ENCODE data around the gene SPTB.

DNA sequence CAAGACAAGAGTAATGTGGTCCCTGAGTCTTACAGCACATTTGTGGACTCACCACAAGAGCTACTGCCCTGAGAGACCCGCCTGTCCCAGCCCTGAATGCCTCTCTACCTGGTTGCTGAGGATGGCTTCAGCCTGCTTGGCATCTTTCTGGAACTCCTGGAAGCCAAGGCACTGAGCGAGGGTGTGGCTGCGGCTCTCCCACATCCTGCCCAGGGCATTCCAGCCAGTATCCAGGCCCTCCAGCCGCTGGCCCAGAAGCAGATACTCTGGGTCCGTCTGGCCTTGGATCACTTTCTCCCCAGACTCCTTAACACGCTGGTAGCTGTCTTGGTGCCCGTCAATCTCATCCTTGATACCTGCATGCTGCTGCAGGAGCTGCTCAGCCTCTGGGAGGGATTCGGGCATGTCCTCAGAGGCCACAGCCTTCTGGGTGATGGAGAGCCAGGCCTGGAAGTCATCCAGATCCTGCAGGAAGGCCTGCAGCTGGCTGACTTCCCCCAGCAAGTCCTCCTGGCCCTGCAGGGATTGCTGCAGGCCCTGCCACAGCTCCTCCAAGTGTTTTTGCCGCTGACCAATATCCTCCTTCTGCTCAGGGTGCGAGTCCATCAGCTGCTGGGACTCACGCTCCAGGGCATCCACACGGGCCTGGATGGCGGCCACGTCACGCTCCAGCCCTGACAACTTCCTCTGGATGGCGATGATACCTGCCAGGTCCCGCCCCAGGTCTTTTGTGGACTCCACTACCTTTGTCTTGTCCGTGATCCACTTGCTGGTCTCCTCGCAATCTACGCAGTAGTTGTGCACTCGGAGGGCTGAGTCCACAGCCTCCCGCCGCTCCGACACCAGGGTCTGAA lies 93.2 kb downstream of the SPTB start:
- no peak for TF ChIP-seq EZH2phosphoT487 (IDR thresholded peaks at IDR 0.05; ENCODE audit: low read length)
- TF ChIP-seq, protein P1, sequence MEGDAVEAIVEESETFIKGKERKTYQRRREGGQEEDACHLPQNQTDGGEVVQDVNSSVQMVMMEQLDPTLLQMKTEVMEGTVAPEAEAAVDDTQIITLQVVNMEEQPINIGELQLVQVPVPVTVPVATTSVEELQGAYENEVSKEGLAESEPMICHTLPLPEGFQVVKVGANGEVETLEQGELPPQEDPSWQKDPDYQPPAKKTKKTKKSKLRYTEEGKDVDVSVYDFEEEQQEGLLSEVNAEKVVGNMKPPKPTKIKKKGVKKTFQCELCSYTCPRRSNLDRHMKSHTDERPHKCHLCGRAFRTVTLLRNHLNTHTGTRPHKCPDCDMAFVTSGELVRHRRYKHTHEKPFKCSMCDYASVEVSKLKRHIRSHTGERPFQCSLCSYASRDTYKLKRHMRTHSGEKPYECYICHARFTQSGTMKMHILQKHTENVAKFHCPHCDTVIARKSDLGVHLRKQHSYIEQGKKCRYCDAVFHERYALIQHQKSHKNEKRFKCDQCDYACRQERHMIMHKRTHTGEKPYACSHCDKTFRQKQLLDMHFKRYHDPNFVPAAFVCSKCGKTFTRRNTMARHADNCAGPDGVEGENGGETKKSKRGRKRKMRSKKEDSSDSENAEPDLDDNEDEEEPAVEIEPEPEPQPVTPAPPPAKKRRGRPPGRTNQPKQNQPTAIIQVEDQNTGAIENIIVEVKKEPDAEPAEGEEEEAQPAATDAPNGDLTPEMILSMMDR (IDR thresholded peaks at IDR 0.05; ENCODE audit: low read length), result no peak
- TF ChIP-seq EZH2 (optimal IDR thresholded peaks at IDR 0.05; ENCODE audit: low read depth, low read length), result no peak
